GM18873 (cell line): ENCODE measurements around the gene UCKL1.
"Not testable (repeated sequence)": the region's sequence is repeated elsewhere in the genome, so short reads cannot be mapped to it uniquely, and the experiment has no call there.

Experiments
- ATAC-seq: cut with Tn5 transposase; IDR thresholded peaks from one replicate; pipeline ENCODE4 v1.9.1; 2021; ENCODE audit warnings: mild to moderate bottlenecking, moderate library complexity, moderate number of reproducible peaks; ENCODE audit not compliant: unreplicated experiment, low FRiP score

UCKL1 gene

DNA sequence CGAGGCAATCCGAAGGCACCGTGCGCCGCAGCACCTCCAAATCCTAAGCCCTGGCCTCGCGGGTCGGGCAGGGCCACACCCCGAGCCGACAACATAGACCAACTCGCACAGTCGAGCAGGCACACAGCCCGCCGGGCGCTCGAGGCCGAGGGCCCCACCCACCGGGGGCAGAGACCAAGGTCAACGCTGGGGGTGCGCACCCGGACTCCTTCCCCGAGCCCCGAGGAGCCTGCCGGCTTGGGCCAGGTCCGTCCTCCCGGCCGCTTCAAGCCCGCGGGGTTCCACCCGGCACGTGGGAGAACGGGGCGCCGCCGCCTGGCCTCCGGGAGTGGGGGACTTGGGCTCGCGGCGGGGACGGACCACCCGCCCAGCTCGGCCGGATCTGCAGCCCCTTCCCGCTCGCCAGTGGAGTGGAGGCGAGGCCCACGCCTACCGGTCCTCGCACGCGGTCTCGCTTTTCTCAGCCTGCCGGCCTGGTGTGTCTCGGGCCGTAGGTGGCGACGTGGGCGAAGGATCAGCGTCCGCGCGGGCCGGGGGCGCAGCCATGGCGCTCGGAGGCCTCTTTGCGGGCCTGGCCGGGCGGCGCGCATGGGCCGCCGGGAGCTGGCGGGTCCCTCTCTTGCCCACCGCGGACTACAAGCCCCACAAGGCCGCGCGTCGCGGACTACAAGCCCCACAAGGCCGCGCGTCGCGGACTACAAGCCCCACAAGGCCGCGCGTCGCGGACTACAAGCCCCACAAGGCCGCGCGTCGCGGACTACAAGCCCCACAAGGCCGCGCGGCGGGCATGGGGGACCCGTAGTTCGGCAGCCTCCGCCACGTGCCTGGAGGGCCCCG, at the start of gene UCKL1:
Gene UCKL1 (minus strand): TSS at position 590 of the 837 bp plus-strand sequence. CDS start 44 bp downstream, at position 546.
- peak; percentile 54 for ATAC-seq

GRCh38 chr20:64005394-64005793, 49.2 kb upstream of the UCKL1 start:
- no peak for ATAC-seq

DNA sequence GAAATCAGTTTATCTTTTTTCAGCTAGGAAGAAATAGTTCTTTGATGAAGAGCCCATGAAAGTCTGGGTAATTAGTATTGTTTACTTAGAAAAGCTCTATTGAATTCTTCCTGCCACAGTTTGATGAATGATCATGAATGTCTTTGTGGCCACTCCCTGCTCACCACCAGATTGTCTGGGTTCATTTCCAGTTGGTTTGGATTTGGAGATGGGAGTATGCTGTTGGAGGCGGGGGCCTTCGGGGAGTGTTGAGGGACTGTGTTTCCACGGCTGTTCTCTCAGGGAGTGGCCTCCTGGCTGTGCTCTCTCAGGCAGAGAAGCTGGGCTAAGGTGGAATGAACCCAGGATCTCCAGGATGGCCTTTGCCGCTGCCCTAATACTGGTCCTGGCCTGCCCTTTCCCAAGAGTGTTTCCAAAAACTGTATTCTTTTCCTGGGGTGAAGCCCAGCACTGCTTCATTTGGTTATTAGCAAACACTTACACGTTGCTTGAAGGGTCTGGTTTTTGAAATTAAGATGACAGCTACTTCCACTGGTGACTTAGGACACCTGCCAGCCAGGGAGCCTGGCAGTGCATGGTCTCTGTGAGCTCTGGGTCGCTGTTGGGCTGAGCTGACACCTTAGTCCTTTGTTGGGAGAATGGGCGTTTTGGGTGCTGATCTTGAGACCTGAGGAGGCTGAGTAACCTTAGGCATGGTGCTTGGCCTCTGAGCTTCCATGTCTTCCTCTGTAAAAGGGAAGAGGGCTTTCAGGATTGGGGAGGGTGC, 47.9 kb upstream of the UCKL1 start:
- no peak for ATAC-seq

DNA sequence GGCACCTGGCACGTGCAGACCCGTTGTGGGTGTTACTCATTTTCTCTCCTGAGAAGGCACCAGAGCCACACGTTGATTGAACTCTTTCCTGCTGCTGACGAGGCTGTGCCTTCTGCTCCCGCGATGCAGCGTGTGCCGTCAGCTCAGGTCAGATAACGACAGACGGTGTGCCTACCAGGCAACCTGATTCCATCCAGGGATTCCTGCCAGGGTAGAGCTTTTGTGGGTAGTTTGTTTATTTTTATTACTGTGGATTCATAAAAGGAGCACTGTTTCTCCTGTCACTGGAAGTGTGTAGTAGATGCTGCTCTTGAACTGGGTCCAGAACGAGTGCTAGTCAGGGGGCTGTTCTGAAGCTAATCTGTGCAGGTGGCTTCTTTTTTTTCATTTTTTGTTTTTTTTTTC, 45.4 kb upstream of the UCKL1 start:
- ATAC-seq, result no peak

- ATAC-seq, result no peak
Measured at GRCh38 chr20:64000906-64001305, 44.7 kb upstream of the UCKL1 start.

GRCh38 chr20:63982937-63983336, 26.7 kb upstream of the UCKL1 start:
- ATAC-seq, result no peak

DNA sequence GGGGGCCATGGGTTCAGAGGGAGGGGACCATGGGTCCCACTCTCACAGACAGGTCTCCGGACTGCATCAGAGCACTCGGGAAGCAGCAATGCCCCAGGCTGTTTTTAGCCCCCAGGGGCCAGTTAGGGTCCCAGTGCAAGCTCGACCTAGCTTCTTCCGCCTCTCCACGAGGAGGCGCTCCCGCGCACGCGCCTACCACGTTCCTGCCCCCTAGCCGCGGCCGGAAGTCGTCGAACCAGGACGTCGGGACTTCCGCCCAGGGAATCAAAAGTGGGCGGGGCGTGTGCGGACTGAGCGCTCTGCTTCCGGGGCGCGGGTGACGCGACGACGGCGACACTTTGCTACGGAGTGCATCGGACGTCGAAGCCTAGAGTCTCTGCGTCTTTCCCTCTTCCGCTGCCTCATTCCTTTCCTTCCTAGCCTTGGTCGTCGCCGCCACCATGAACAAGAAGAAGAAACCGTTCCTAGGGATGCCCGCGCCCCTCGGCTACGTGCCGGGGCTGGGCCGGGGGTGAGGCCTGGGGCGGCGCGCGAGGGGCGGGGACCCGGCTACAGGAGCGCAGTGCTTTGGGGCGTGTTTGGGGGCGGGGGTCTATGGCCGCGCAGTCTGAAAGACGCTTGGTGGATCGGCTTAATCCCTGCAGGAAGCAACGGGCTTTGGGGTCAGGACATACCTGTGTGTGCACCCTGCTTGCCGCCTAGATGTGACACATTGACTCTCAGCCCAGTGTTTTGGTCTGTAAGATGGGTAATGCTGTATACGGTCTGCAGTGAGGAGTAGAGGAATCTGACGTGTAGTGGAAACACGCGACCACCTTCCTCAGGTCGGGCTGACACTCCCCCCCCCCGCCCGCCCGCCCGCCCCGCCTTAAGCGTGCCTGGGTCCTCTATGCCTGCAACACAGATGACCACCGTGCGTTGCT, 24.9 kb upstream of the UCKL1 start, which contains the start of gene PRPF6:
Gene PRPF6 (plus strand): TSS at position 327 of the 923 bp plus-strand sequence. CDS start 114 bp downstream, at position 441.
- ATAC-seq, result peak; percentile 48

DNA sequence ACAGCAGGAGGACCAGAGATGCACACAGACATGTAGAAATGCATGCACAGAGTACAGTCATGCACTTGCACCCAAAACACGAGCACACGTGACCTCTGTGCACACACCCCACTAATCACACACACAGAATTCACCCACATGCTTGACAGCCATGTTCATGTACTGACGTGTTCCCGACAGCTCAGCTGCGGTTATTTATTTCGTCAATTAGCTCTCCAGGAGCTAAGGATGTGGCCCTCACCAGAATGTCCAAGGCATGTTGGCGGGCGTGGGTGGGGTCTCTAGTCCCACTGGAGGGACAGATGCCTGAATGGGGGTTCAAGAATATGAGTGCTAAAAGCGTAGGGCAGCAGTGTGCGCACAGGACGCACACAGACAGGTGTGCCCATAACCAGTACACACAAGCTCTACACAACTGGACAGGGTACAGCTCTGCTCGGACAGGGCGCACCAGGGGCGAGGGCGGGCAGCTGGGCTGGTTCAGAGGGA, 24.1 kb upstream of the UCKL1 start:
- ATAC-seq, result no peak

DNA sequence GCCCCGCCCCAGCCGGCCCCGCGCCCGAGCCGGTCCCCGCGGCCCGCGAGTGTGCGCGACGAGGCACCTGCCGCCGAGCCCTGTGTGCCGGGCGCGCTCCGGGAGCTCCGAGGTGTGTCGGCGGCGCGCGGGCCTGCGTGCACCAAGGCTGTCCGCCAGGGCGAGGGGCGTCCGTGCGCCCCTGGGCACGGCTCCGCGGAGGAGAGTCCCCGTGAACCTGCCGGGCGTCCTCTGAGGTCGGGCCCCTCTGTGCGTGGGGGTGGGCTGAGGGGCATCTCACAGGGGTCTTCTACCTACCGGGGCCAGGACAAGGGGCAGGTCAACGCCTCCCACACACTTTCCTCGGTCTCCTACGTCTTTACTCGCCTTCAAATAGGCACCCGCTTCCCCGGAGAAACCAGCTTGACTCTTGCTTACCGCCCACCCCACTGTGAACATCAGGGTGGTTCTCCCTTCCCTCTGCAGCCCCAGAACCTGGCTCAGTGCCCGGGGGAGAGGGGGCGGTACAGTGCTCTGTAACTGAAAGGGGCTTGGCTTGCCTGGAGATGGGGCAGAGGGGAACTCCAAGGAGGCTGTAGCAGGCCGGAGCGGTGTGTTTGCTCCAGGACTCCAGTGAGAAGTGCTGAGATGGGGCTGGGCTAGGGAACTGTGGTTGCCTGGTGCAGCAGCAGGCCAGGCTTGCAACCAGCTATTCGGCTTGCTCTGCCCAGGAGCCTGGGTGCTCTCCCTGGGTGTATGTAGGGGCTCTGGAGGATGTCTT, 23.5 kb upstream of the UCKL1 start, which contains the start of gene SAMD10:
Gene SAMD10 (minus strand): TSS at position 86 of the 760 bp plus-strand sequence. CDS start 175 bp downstream, outside the sequence.
- ATAC-seq, result no peak

DNA sequence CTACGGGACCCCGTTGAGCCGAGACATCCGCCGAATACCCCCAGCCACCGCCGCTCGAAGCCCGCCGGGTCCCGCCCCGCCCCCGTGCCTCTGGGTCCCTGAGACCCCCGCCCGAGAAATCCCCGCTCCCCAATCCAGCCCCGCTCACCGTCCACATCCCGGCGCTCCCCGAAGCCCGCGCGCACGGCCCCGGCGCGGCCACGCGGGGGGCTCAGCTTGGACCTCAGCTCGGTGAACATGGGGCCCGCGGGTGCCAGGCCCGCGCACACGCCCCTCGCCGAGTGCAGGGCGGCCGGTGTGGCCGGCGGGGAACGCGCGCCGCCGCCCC, 23.0 kb upstream of the UCKL1 start:
- ATAC-seq, result no peak

- peak; percentile 36 for ATAC-seq
Measured at GRCh38 chr20:63978319-63979228, 22.4 kb upstream of the UCKL1 start.

- ATAC-seq, result no peak
Measured at GRCh38 chr20:63977739-63978276, 21.6 kb upstream of the UCKL1 start.

DNA sequence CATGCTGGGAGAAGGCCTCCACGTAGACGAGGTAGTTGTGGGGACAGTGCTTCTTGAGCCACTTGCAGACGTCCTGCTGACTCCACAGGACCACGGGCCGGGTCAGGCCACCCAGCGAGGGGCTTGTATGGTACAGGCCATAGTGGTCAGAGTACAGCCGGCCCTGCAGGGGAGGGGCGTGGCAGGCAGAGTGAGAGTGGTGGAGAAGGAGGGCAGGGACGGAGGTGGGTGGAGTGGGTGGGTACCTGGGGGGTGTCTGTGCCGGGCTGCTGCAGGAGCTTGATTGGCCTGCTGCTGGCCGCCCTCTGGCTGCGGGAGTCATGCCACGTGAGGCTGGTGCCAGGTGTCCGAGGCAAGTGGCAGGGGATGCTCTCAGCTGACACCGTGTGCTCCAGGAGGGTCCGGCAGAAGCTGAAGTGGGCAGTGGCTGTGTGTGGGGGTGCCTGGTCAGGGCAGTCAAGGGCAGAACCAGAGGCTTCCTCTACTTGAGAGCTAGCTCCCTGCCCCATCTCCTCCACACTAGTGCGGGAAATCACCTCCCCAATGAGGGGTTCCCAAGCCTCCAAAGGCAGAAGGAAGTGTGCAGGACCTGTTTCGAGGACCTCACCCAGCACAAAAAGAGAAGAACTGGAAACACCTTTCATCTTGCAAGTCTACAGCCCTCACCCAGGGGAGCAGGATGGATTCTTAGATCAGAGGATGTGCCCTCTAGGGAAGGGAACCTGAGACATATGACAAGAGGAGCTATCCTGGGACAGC, 20.9 kb upstream of the UCKL1 start:
- ATAC-seq, result no peak

DNA sequence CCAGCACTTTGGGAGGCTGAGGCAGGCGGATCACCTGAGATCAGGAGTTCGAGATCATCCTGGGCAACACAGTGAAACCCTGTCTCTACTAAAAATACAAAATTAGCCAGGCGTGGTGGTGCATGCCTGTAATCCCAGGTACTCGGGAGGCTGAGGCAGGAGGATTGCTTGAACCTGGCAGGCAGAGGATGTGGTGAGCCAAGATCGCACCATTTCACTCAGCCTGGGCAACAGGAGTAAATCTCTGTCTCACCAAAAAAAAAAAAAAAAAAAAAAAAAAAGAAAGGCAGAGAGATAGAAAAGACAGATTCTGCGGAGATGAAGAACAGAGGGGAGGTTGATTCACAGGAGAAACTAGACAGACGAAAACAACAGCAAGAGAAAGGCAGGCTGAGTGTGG, 20.3 kb upstream of the UCKL1 start:
- not testable (repeated sequence) for ATAC-seq

DNA sequence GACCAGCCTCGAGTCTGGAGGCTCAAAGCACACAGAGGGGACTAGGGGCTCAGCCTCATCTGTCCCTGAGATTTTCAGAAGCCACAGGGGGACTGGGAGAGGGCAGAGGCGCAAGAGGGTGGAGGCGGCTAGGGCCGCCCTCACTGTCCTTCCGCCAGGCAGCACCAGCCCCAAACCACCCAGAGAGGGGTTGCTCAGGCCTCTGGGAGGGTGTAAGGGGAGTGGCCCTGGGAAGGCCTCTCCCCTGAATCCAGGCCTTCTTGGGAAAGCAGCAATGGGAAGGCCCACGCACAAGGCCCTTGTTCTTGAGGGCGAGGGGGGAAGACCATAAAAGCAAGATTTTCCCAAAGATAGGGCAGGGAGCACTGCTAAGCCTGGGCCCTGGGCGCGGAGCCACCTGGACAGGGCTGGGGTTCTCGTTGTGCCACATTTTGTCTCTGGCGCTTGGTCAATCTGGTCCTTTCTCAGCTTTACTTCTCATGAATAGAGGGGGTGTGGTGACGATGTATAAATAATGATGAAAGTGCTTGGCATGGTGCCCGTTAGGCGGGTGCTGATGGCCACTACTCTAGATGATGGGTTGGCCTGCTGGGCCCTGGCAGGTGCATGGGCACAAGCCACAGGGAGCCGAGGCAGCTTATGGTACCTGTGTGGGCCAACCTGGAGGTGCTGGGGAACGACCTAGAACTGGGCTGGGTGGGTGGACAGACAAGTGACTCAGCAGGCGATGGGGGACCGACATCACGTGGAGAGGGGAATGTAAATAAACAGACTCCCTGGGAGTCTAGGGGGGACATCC, 18.4 kb upstream of the UCKL1 start:
- ATAC-seq, result no peak

DNA sequence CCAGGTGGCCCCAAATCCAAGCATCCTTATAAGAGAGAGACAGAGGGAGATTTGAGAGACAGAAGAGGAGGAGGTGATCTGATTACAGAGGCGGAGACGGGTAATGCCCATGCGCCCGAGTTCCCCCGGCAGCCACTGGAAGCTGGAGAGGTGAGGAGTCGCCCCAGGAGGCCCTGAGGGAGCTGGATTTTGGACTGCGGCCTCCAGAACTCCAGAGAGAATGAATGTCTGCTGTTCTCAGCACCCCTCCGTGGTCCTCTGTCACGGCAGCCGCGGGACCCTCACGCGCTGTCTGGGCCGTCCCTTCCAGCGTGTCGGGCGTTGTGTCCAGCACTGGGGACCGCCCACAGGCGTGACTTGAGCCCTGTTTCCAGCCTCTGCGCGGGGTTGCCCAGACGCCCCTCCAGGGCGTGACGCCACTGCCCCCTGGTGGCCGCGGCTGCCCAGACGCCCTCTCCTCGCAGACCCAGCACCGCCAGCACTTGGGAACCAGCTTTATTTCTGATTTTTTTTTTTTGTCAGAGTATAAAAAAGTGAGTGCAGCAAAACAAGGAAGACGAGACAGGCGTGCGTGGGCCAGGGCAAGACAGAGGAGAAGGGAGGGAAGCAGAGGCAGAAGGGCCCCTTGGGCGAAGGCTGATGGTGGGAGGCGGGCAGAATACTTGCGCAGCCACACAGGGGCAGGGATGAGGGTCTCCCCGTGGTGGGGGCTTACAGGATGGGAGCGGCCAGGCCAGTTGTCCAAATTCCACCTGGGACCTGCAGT, 17.6 kb upstream of the UCKL1 start:
- ATAC-seq, result no peak
